Ishikawa (cell line): ENCODE data around the gene NINJ1.
A peak's percentile ranks its signal among the peaks of the same experiment; 100 is the strongest.

Experiments used
- CEBPB ChIP-seq: IDR thresholded peaks from 2 replicates; pipeline ENCODE4 v1.6.1; 2012
- CREB1 ChIP-seq: IDR thresholded peaks from 2 replicates; pipeline ENCODE4 v1.6.1; 2012; ENCODE audit warnings: low read depth
- EGR1 ChIP-seq: IDR thresholded peaks from 2 replicates; pipeline ENCODE4 v1.6.1; 2012
- EP300 ChIP-seq: IDR thresholded peaks from 2 replicates; pipeline ENCODE4 v1.6.1; 2012; ENCODE audit warnings: borderline replicate concordance
- FOXM1 ChIP-seq: IDR thresholded peaks from 2 replicates; pipeline ENCODE4 v1.6.1; 2012; ENCODE audit warnings: low read depth, borderline replicate concordance
- MAX ChIP-seq: IDR thresholded peaks from 2 replicates; pipeline ENCODE4 v1.6.1; 2012
- NFIC ChIP-seq: IDR thresholded peaks from 2 replicates; pipeline ENCODE4 v1.6.1; 2012
- RAD21 ChIP-seq: IDR thresholded peaks from 2 replicates; pipeline ENCODE4 v1.6.1; 2012; ENCODE audit warnings: low read depth
- REST ChIP-seq: IDR thresholded peaks from 2 replicates; pipeline ENCODE4 v1.6.1; 2012; ENCODE audit warnings: low read depth, mild to moderate bottlenecking
- TAF1 ChIP-seq: IDR thresholded peaks from 2 replicates; pipeline ENCODE4 v1.6.1; 2012; ENCODE audit warnings: low read depth, mild to moderate bottlenecking
- TCF12 ChIP-seq: IDR thresholded peaks from 2 replicates; pipeline ENCODE4 v1.6.1; 2012; ENCODE audit warnings: low read depth
- TEAD4 ChIP-seq: IDR thresholded peaks from 2 replicates; pipeline ENCODE4 v1.6.1; 2012
- USF1 ChIP-seq: IDR thresholded peaks from 2 replicates; pipeline ENCODE4 v1.6.1; 2012
- YY1 ChIP-seq: IDR thresholded peaks from 2 replicates; pipeline ENCODE4 v1.6.1; 2012; ENCODE audit warnings: low read depth
- ZBTB7A ChIP-seq: IDR thresholded peaks from 2 replicates; pipeline ENCODE4 v1.6.1; 2012; ENCODE audit warnings: low read depth

Gene NINJ1

GRCh38 chr9:93091453-93092081, 42.5 kb downstream of the NINJ1 start:
- TF ChIP-seq FOXM1: no peak
- TF ChIP-seq TEAD4: no peak
- no peak for TF ChIP-seq ZBTB7A
- TF ChIP-seq NFIC: peak; percentile 52
- TF ChIP-seq EP300: no peak
- 0 out of 2 replicates have a peak, but pooled peaks have one; percentile 21 for TF ChIP-seq USF1
- TF ChIP-seq MAX: no peak
- TF ChIP-seq CREB1: no peak
- TF ChIP-seq YY1: no peak
- no peak for TF ChIP-seq TCF12

- TF ChIP-seq YY1 (no peak), USF1 (no peak), RAD21 (no peak), EP300 (no peak), REST (no peak), EGR1 (no peak), TAF1 (no peak), MAX (no peak), ZBTB7A (no peak), CREB1 (no peak), TCF12 (no peak), TEAD4 (no peak), CEBPB (no peak), FOXM1 (no peak), NFIC (no peak)
Observed at GRCh38 chr9:93091056-93091452, 43.0 kb downstream of the NINJ1 start.

GRCh38 chr9:93090091-93090655, 43.9 kb downstream of the NINJ1 start:
- TF ChIP-seq CREB1: no peak

- TF ChIP-seq TEAD4 (no peak), USF1 (no peak), REST (no peak), RAD21 (no peak), ZBTB7A (no peak), TCF12 (no peak), CREB1 (no peak)
Observed at GRCh38 chr9:93089481-93089991, 44.5 kb downstream of the NINJ1 start.

GRCh38 chr9:93089024-93089423, 45.0 kb downstream of the NINJ1 start:
- TF ChIP-seq USF1 (no peak), RAD21 (no peak), TEAD4 (no peak), TCF12 (no peak), YY1 (no peak)

GRCh38 chr9:93088656-93089015, 45.4 kb downstream of the NINJ1 start:
- TF ChIP-seq TAF1 (no peak), USF1 (no peak), REST (no peak), YY1 (no peak), MAX (no peak), ZBTB7A (no peak), RAD21 (no peak), TEAD4 (no peak), FOXM1 (no peak), EP300 (no peak), NFIC (no peak), CEBPB (no peak)
